HEK293T (cell line): ENCODE measurements around the gene MEIS1.

Source experiments
- CTCF ChIA-PET: fragments of 350-600 bp; formaldehyde crosslinking; extraction: SDS; loops from one replicate; lab custom pipeline; 2021; ENCODE audit warnings: antibody characterized with exemption, inconsistent platforms; lab: Yijun Ruan, JAX
- POLR2A ChIA-PET: fragments of 350-600 bp; formaldehyde crosslinking; extraction: SDS; loops from one replicate; lab custom pipeline; 2020; ENCODE audit warnings: antibody characterized with exemption, inconsistent platforms; lab: Yijun Ruan, JAX
- DNase-seq: peaks from one replicate; pipeline ENCODE4 v3.0.0; 2012; ENCODE audit warnings: mixed read lengths; ENCODE audit errors: extremely low spot score
- ARNT ChIP-seq: fragments of 450-650 bp; IDR thresholded peaks from 2 replicates; pipeline ENCODE4 v1.6.1; 2017; ENCODE audit warnings: mild to moderate bottlenecking
- BHLHE40 ChIP-seq: fragments of 450-650 bp; IDR thresholded peaks from 2 replicates; pipeline ENCODE4 v1.6.1; 2016; ENCODE audit warnings: mild to moderate bottlenecking, moderate library complexity, borderline replicate concordance
- CTBP1 ChIP-seq: fragments of 450-650 bp; IDR thresholded peaks from 2 replicates; pipeline ENCODE4 v1.6.1; 2016; ENCODE audit warnings: borderline replicate concordance
- ELF4 ChIP-seq: fragments of 450-650 bp; IDR thresholded peaks from 2 replicates; pipeline ENCODE4 v1.6.1; 2017; ENCODE audit warnings: antibody characterized with exemption
- FOXA1 ChIP-seq: fragments of 450-650 bp; IDR thresholded peaks from 2 replicates; pipeline ENCODE4 v1.6.1; 2016; ENCODE audit warnings: mild to moderate bottlenecking
- FOXK2 ChIP-seq: fragments of 450-650 bp; IDR thresholded peaks from 2 replicates; pipeline ENCODE4 v1.6.1; 2016; ENCODE audit warnings: mild to moderate bottlenecking
- FOXM1 ChIP-seq: fragments of 450-650 bp; IDR thresholded peaks from 2 replicates; pipeline ENCODE4 v1.6.1; 2017; ENCODE audit warnings: mild to moderate bottlenecking, borderline replicate concordance
- HDGF ChIP-seq: fragments of 450-650 bp; IDR thresholded peaks from 2 replicates; pipeline ENCODE4 v1.6.1; 2017; ENCODE audit warnings: antibody characterized with exemption, borderline replicate concordance
- L3MBTL2 ChIP-seq: fragments of 450-650 bp; conservative IDR thresholded peaks from 2 replicates; pipeline ENCODE4 v1.6.1; 2016; ENCODE audit warnings: mild to moderate bottlenecking
- LEF1 ChIP-seq: fragments of 450-650 bp; IDR thresholded peaks from 2 replicates; pipeline ENCODE4 v1.6.1; 2017; ENCODE audit warnings: mild to moderate bottlenecking, borderline replicate concordance
- NFRKB ChIP-seq: fragments of 450-650 bp; IDR thresholded peaks from 2 replicates; pipeline ENCODE4 v1.6.1; 2016; ENCODE audit warnings: mild to moderate bottlenecking, moderate library complexity
- SP1 ChIP-seq: fragments of 450-650 bp; IDR thresholded peaks from 2 replicates; pipeline ENCODE4 v1.6.1; 2017
- SUZ12 ChIP-seq: fragments of 450-650 bp; IDR thresholded peaks from 2 replicates; pipeline ENCODE4 v1.6.1; 2016; ENCODE audit warnings: mild to moderate bottlenecking
- TARDBP ChIP-seq: fragments of 450-650 bp; IDR thresholded peaks from 2 replicates; pipeline ENCODE4 v1.6.1; 2016
- ZNF384 ChIP-seq: fragments of 450-650 bp; IDR thresholded peaks from 2 replicates; pipeline ENCODE4 v1.6.1; 2016
- TF ChIP-seq, protein P1 (sequence below): fragments of 450-650 bp; IDR thresholded peaks from 2 replicates; pipeline ENCODE4 v1.6.1; 2016

MEIS1 gene

DNA sequence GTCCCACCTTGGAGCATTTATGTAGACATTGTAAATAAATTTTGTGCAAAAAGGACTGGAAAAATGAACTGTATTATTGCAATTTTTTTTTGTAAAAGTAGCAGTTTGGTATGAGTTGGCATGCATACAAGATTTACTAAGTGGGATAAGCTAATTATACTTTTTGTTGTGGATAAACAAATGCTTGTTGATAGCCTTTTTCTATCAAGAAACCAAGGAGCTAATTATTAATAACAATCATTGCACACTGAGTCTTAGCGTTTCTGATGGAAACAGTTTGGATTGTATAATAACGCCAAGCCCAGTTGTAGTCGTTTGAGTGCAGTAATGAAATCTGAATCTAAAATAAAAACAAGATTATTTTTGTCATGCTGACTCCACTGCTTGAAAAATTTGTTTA, 137.5 kb downstream of the MEIS1 start:
- ChIA-PET CTCF (no interaction called here), POLR2A (interaction anchor here (0.6 to 5.4 kb wide), 2 partner anchors 139 to 487 kb away, joined by 4 to 64 read pairs; partner anchors contain the start of gene MEIS1)

DNA sequence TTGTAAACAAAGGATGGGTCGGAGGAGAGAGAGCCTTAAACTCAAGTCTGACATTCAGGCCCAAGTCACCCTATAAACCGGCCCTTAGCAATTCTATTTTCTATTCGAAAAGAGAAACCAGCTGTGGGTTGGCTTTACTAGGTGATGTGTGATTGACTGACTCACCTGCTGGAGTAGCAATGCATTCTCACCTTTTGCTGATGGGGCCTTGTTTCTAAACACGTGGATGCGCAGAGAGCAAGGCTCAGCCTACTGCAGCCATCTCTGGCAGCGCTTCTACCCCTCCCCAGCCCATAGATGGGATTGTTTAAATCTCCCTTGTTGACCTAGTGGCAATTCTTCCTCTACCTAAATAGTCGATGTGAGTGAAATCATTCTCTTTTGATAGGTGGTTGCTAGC, 138.5 kb downstream of the MEIS1 start:
- no peak for TF ChIP-seq FOXM1
- no peak for TF ChIP-seq FOXK2
- TF ChIP-seq TARDBP: no peak
- TF ChIP-seq, protein P1, sequence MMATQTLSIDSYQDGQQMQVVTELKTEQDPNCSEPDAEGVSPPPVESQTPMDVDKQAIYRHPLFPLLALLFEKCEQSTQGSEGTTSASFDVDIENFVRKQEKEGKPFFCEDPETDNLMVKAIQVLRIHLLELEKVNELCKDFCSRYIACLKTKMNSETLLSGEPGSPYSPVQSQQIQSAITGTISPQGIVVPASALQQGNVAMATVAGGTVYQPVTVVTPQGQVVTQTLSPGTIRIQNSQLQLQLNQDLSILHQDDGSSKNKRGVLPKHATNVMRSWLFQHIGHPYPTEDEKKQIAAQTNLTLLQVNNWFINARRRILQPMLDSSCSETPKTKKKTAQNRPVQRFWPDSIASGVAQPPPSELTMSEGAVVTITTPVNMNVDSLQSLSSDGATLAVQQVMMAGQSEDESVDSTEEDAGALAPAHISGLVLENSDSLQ: no peak
- no peak for TF ChIP-seq ARNT
- TF ChIP-seq ZNF384: no peak
- no peak for TF ChIP-seq SUZ12
- no peak for TF ChIP-seq SP1
- no peak for TF ChIP-seq CTBP1
- TF ChIP-seq HDGF: no peak
- no peak for TF ChIP-seq NFRKB
- ChIA-PET POLR2A (interaction anchor here (5.4 kb wide), 1 partner anchor 140 kb away, joined by 64 read pairs; the partner anchor contains the start of gene MEIS1), CTCF (no interaction called here)
- DNase-seq: no peak

More for the DNA sequence above, 137.5 kb downstream of the MEIS1 start:
- TF ChIP-seq SUZ12 (no peak), ARNT (no peak), FOXM1 (no peak), BHLHE40 (no peak), HDGF (no peak), ZNF384 (no peak), NFRKB (no peak), SP1 (no peak)
- TF ChIP-seq, protein P1: no peak
- no peak for DNase-seq

DNA sequence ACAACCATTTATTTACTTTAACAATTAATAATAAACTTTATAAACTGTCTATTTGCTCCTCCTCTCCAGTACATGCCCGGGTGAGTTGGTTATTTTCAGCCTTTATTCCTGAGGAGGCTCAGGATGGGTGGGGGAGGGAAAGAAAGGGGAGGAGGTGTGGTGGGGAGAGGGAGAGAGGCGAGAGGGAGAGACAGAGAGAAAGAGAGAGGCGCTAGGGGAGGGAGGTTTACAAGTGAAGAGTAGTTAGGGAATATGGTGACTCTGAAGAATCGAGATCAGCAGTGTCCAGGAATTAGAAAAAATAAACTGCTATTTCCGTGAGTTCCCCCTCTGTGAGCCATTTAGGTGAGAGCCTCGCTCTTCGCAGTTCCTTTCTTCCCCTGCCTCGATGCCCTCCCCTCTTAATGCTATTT, 138.9 kb downstream of the MEIS1 start:
- no peak for TF ChIP-seq ZNF384
- no peak for TF ChIP-seq FOXK2
- no peak for TF ChIP-seq ARNT
- no peak for TF ChIP-seq ELF4
- TF ChIP-seq SP1: no peak
- no peak for TF ChIP-seq L3MBTL2
- TF ChIP-seq FOXA1: no peak
- TF ChIP-seq SUZ12: no peak
- TF ChIP-seq LEF1: no peak
- TF ChIP-seq HDGF: no peak
- TF ChIP-seq TARDBP: no peak
- no peak for TF ChIP-seq NFRKB
- TF ChIP-seq FOXM1: no peak
- TF ChIP-seq, protein P1: no peak
- no peak for DNase-seq
- ChIA-PET CTCF (interaction anchor here (1.3 kb wide), 1 partner anchor 140 kb away, joined by 7 read pairs; the partner anchor contains the start of gene MEIS1), POLR2A (interaction anchor here (1.6 to 5.4 kb wide), 2 partner anchors 140 to 145 kb away, joined by 3 to 64 read pairs; partner anchors contain the start of gene MEIS1)

DNA sequence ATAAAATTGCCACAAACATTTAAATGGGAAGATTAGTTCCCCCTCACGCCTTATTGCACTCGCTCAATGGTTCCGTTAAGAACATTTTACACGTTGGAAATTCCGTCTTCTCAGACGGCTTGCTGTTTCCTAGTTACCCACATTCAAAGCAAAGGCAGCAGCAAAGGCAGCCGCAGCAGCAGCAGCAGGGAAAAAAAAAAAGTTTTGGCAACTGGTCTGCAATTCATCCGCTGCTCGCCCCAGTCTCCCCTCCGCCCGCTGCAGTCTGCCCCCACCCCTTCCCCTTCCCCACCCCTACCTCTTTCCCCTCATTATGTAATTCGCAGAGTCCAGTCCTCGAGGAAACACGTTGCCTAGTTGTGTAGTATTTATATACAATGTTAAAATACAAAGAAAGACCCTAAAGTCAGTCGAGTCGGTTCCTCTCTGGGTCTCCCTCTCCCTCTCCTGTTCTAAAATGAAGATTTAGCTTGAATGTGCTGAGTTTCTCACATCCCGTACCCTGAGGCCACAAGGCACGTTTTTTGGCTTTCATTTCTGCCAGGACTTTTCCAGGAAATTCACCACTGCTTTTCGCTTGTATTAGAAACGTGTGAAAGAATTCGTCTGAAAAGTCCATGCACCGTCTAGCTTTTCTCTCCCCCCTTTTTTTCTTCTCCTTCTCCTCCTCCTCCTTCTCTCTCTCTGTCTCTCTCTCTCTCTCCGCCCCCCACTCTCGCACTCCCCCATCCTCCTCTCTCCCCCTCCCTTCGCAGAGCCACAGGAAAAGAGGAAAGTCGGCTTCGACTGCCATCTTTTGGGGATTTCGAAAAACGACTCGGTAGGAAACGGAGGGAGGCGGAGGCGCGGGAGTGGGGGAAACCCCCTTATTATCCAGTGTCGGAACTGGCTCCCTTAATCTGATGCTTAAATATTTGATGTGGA, 140.0 kb downstream of the MEIS1 start:
- ChIA-PET POLR2A (interaction anchor here (0.6 to 5.4 kb wide), 3 partner anchors 141 to 146 kb away, joined by 3 to 64 read pairs (median 3); partner anchors contain the start of gene MEIS1), CTCF (interaction anchor here (0.6 to 2.0 kb wide), 7 partner anchors 138 to 589 kb away, joined by 3 to 17 read pairs (median 4); partner anchors contain the start of gene MEIS1)
- peak; percentile 65 for DNase-seq
- TF ChIP-seq ZNF384: peak; percentile 43
- peak; percentile 74; the same call in 1 of the 2 replicates for TF ChIP-seq CTBP1
- no peak for TF ChIP-seq ARNT
- TF ChIP-seq L3MBTL2: peak; percentile 77
- no peak for TF ChIP-seq NFRKB

DNA sequence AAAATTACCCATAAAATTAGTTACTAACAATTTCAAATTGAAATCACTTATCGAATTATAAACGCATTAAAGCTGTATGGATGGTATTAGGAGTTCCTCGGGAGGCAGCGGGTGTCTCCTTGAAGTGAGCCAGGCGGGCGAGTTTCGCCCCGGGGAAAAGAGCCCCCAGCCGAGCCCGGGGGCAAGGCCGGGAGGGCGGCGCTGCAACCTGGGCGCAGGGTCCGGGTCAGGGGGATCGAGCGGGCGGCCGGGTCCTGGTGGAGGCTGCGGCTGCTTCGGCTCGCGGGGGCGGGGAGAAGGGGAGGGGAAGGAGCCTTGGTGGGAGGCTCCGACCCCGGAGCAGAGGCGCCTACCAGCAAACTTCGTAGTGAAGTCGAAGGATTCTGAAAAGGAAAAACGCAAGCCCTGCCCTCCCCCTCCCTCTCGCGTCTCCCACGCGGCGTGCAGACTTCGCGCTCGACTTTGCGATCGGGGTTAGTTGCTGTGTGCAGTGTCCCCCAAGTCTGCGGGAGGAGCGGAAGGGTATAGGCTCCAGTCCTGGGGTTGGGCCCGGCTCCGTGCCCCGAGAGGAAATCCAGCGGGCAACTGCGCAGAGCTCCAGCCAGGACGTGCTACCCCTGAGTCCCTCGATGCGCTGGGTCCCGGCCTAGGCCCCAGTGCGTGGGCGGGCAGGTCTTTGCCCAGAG, 140.8 kb downstream of the MEIS1 start:
- ChIA-PET CTCF (interaction anchor here (2.0 kb wide), 2 partner anchors 139 to 146 kb away, joined by 10 to 17 read pairs; no protein-coding TSS in a partner anchor), POLR2A (interaction anchor here (1.2 to 5.4 kb wide), 5 partner anchors 8 to 147 kb away, joined by 3 to 64 read pairs (median 6); partner anchors contain the start of gene MEIS1)
- TF ChIP-seq L3MBTL2 (peak; percentile 57), NFRKB (no peak), FOXM1 (no peak)
- DNase-seq: peak; percentile 39
